ENCODE data around the gene GNG13. TPM values are rescaled to one million over a fixed set of nuclear protein-coding genes. Genes with fewer than 3 reads are reported as not detected.
A peak's percentile ranks its signal among the peaks of the same experiment; 100 is the strongest.

GNG13 gene
- total RNA-seq, 2 experiments from 2014 or later, result not detected

DNA sequence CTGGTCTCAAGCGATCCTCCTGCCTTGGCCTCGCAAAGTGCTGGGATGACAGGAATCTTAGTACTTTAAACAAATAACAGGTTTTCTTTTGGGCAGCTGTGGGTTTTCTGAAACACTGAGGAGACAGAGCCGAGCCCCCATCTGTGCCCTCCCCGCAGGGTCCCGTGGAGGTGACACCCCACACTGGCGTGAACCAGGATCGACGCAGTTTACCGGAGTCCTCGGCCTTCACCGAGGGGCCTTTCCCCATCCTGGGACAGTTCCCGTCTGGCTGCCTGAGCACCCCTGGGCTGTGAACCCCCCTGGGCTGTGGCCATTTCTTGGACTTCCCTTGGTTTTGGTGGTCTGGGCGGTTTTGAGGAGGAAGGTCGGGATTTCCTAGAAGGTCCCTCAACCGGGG, 15.3 kb upstream of the GNG13 start:
- CTCF ChIA-PET, result interaction anchor here (0.7 kb wide), 1 partner anchor 242 kb away, joined by 4 read pairs; no protein-coding TSS in a partner anchor

DNA sequence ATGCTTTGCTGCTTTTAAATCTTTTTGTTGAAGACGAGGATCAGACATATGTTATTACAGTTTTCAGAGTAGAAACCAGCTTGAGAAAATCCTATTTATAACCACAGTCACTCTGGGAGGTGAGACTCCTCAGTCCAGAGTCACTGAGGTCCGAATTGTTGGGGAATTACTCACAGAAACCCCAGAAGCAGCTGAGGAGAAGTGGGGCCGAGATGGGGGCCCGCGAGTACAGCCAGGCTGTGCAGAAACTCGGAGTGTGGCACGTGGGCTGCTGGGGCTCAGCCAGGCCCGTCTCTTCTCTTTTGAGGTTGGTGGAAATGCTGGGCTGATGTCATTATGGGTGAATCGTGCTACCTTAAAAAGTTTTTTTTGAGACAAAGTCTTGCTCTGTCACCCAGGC, 14.4 kb upstream of the GNG13 start:
- Mint-ChIP-seq H3K9me3 (no peaks in the 10 kb centered on the region), H3K4me3 (no peak overlapping the region), H3K27me3 (peaks cover 30% of the 10 kb centered on the region), H3K36me3 (ENCODE audit: low read depth) (no peaks in the 10 kb centered on the region), H3K4me1 (peaks cover 9% of the 10 kb centered on the region), H3K27ac (no peak overlapping the region)
- CTCF ChIA-PET, result no interaction called here
- POLR2A ChIA-PET, result no interaction called here
- DNase-seq, result no peak

More for the DNA sequence above, 15.3 kb upstream of the GNG13 start:
- no peak overlapping the region for H3K27ac Mint-ChIP-seq
- POLR2A ChIA-PET, result no interaction called here
- H3K36me3 Mint-ChIP-seq (ENCODE audit: low read depth), result no peaks in the 10 kb centered on the region
- H3K4me3 Mint-ChIP-seq, result no peak overlapping the region
- H3K9me3 Mint-ChIP-seq, result no peaks in the 10 kb centered on the region
- H3K4me1 Mint-ChIP-seq, result peaks cover 12% of the 10 kb centered on the region
- peaks cover 32% of the 10 kb centered on the region for H3K27me3 Mint-ChIP-seq
- no peak for DNase-seq

DNA sequence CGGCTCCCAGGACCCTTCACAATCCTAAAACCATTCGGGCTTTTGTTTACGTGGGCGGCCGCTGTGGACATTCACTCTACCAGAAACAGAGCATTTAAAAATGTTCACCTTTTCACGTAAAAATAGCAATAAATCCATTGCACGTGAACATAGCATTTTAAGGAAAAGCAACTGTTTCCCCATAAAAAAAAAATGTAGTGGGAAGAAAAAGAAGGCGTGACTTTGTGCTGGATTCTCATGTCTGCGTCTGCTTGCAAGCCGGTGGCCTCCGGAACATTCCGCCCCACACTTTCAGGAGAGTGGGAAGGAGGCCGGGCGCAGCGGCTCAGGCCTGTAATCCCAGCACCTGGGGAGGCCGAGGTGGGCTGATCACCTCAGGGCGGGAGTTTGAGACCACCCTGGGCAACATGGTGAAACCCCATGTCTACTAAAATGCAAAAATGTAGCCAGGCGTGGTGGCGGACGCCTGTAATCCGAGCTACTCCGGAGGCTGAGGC, 13.4 kb upstream of the GNG13 start:
- no peak for DNase-seq
- Mint-ChIP-seq H3K36me3 (ENCODE audit: low read depth) (no peaks in the 10 kb centered on the region), H3K27ac (no peak overlapping the region), H3K4me1 (no peaks in the 10 kb centered on the region), H3K9me3 (no peaks in the 10 kb centered on the region), H3K4me3 (no peak overlapping the region), H3K27me3 (peaks cover 28% of the 10 kb centered on the region)
- CTCF ChIA-PET, result no interaction called here
- POLR2A ChIA-PET, result no interaction called here

DNA sequence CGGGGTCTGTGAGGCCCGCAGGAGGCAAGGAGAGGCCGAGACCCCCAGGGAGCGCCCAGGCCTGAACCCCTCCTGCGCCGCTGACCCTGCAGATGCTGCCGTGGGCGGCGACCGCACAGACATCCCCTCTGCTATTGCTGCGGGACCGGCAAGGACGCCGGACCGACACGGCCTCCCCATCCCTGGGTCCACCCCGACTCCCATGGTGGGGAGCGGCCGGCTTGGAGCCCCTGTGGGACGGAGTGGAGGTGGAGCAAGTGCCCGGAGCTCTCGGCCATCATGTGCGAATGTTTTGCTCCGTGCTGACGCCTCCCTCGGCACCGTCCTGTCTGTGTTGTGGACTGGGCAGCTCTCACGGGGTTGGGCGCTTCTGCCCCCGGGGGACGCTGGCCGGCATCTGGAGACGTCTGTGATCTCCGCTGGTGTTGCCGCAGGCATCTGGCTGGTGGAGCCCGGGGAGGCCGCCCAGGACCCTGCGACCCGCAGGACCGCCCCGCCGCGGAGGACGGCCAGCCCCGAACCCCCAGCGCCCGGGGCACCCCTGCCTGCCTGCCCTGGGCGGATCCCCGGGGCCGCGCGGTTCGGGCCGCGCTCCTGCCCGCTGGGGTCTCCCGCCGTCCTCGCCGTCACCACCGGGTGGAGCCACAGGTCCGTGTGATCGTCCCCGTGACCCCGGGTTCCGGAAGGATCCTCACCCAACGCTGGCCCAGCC, 12.8 kb upstream of the GNG13 start:
- Mint-ChIP-seq H3K36me3 (ENCODE audit: low read depth) (no peaks in the 10 kb centered on the region), H3K9me3 (no peaks in the 10 kb centered on the region), H3K27me3 (peaks cover 28% of the 10 kb centered on the region), H3K4me1 (peaks cover 4% of the 10 kb centered on the region), H3K27ac (no peak overlapping the region), H3K4me3 (no peak overlapping the region)
- peak; percentile 45 for DNase-seq
- CTCF ChIA-PET, result interaction anchor here (0.5 kb wide), 1 partner anchor 11 kb away, joined by 3 read pairs; no protein-coding TSS in a partner anchor
- POLR2A ChIA-PET, result no interaction called here

DNA sequence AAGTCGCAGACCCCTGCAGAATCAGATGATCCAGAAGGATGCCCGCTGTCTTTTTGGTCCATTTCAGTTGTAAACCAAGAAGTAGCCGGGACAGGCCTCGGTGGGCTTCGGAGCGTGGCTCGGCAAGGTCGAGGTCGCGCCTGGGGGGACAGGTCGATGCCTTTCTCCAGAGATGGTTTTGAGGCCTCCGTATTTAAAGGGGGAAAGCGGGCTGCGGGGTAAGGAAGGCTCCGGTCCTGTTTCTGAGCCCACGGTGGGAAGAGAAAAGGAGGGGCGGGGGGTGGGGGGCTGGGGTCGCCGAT, 7.5 kb upstream of the GNG13 start:
- Mint-ChIP-seq H3K27me3 (peaks cover 10% of the 10 kb centered on the region), H3K27ac (peak overlapping the region; percentile 83), H3K36me3 (ENCODE audit: low read depth) (peaks cover 3% of the 10 kb centered on the region), H3K4me1 (peaks cover 16% of the 10 kb centered on the region), H3K4me3 (peak overlapping the region; percentile 97), H3K9me3 (no peaks in the 10 kb centered on the region)
- POLR2A ChIA-PET, result no interaction called here
- CTCF ChIA-PET, result no interaction called here
- DNase-seq, result no peak

DNA sequence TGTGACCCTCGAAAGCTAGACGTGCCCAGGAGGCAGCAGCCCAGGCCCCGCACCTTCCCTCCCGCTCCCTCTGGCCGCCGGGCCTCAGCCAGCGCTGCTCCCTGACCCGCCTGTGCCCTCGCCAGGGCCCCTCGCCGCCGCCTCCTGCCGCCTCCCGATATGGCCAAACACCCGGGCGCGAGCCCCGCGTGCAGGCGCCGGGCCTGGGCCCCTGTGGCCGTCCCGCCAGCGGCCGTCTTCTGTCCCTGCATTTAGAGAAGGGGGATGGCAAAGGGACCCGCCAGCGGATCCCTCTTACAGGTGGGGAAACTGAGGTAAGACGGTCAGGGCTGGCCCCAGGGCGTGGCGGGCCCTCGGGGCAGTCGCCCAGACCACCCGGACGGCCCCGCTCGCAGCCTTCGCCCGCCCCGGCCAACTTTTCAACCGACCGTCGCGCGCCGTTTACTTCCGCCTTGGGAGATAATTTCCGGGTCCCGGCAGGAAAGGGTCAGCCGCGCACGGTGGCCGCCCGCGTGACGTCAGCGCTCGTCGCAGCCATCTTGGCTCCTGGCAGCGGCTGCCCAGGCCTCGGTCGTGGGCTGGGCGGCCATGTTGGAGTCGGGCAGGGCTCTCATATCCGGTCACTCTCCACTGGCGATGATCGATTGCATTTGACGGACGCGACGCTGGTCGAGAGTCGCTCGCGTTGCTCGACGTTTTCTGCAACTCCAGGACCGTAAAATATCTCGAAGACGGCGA, 7.0 kb upstream of the GNG13 start:
- Mint-ChIP-seq H3K4me3 (peak overlapping the region; percentile 97), H3K9me3 (no peaks in the 10 kb centered on the region), H3K36me3 (ENCODE audit: low read depth) (peaks cover 3% of the 10 kb centered on the region), H3K27ac (peak overlapping the region; percentile 83), H3K4me1 (peaks cover 16% of the 10 kb centered on the region), H3K27me3 (peaks cover 6% of the 10 kb centered on the region)
- CTCF ChIA-PET, result interaction anchor here (0.7 to 1.3 kb wide), 2 partner anchors 19 to 52 kb away, joined by 5 to 6 read pairs; partner anchors contain the start of genes CHTF18 and RPUSD1
- DNase-seq, result peak; percentile 91
- POLR2A ChIA-PET, result interaction anchor here (0.8 to 1.5 kb wide), 5 partner anchors 12 to 171 kb away, joined by 3 to 8 read pairs (median 4); partner anchors contain the start of genes CHTF18, METTL26 and RPUSD1

DNA sequence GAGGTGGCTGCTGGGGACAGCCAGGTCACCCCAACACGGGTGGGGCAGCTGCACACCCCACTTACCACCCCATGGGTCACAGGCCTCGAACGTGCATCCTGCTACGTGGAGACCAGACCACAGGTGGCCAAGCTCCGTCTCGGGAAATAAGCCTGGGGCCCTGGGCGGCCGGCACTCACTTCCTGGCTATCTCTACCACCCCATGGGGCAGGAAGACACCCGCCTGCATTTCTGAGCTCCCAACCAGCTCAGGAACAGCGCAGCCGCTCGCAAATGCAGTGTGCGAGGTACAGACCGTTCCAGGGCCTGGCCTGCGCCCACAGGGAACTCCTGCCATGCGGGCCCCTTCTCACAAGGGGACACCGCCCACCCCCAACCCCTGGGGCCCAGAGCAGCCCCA, 4.9 kb upstream of the GNG13 start:
- H3K27ac Mint-ChIP-seq, result no peak overlapping the region
- CTCF ChIA-PET, result no interaction called here
- H3K27me3 Mint-ChIP-seq, result peaks cover 5% of the 10 kb centered on the region
- H3K4me3 Mint-ChIP-seq, result no peak overlapping the region
- H3K36me3 Mint-ChIP-seq (ENCODE audit: low read depth), result peaks cover 3% of the 10 kb centered on the region
- peaks cover 16% of the 10 kb centered on the region for H3K4me1 Mint-ChIP-seq
- no peaks in the 10 kb centered on the region for H3K9me3 Mint-ChIP-seq
- DNase-seq, result no peak
- POLR2A ChIA-PET, result no interaction called here

DNA sequence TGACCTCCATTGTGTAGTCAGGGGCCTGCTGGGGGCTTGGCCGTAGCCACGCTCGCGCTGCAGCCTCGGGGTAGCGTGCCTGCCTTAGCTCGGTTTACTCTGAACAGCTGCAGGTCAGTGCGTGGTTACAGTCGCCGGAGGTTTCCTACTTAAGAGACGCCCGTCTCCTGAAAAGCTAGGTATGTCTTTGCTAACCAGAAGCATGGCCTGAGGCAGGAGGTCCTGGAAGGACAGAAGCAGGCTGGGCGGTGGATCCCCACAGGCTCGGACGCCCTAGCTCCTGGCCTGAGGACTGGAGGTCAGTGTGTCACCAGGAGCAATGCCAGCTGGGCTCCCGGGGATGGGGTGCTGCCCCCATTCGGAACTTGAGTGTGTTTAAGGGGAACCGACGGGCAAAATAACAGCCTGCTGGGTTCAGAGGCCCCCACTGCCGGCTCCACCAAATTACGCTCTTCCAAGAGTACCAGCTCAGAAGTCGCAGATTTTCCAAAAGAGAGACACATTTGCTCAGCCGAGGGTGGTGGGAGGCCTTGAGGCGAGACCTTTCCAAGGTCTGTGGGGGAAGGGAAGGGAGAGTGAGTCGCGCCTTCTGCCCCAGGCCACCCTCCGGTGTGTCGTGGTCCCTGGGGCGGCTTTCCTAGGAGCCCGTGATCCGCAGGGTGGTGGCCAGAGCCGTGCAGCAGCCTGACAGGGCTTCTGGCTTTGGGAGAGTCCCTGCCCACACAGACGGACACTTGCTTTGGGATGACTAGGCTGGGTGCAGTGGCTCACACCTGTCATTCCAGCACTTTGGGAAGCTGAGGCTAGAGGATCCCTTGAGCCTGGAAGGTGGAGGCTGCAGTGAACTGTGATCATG, 3.9 kb upstream of the GNG13 start:
- POLR2A ChIA-PET, result interaction anchor here (1.0 to 2.5 kb wide), 4 partner anchors 15 to 159 kb away, joined by 3 to 9 read pairs (median 4); partner anchors contain the start of genes CHTF18, RPUSD1 and WDR24

DNA sequence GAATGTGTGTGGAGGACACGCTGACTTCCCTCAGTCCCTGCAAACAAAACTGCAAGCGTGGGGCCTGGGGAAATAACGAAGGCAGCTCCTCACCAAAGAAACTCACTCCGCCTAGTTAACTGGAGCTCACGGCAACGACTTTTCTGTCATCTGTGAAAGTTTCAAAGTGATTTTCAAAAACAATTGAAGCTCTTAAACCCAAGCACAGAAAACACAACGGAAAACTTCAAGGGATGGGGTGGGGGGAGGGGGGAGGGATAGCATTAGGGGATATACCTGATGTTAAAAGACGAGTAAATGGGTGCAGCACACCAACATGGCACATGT, 3.2 kb upstream of the GNG13 start:
- Mint-ChIP-seq H3K4me1 (peaks cover 15% of the 10 kb centered on the region), H3K9me3 (no peaks in the 10 kb centered on the region), H3K27me3 (peaks cover 7% of the 10 kb centered on the region), H3K36me3 (ENCODE audit: low read depth) (peaks cover 3% of the 10 kb centered on the region), H3K4me3 (no peak overlapping the region), H3K27ac (no peak overlapping the region)
- ChIA-PET POLR2A (interaction anchor here (1.0 to 2.5 kb wide), 4 partner anchors 14 to 160 kb away, joined by 3 to 9 read pairs (median 4); partner anchors contain the start of genes CHTF18, RPUSD1 and WDR24), CTCF (interaction anchor here (1.7 kb wide), 1 partner anchor 19 kb away, joined by 3 read pairs; no protein-coding TSS in a partner anchor)
- DNase-seq, result no peak

More for the DNA sequence above, 3.9 kb upstream of the GNG13 start:
- Mint-ChIP-seq H3K27ac (no peak overlapping the region), H3K27me3 (peaks cover 7% of the 10 kb centered on the region), H3K4me3 (no peak overlapping the region), H3K4me1 (peaks cover 16% of the 10 kb centered on the region), H3K36me3 (ENCODE audit: low read depth) (peaks cover 3% of the 10 kb centered on the region), H3K9me3 (no peaks in the 10 kb centered on the region)
- CTCF ChIA-PET, result interaction anchor here (1.7 kb wide), 1 partner anchor 20 kb away, joined by 3 read pairs; no protein-coding TSS in a partner anchor
- no peak for DNase-seq

DNA sequence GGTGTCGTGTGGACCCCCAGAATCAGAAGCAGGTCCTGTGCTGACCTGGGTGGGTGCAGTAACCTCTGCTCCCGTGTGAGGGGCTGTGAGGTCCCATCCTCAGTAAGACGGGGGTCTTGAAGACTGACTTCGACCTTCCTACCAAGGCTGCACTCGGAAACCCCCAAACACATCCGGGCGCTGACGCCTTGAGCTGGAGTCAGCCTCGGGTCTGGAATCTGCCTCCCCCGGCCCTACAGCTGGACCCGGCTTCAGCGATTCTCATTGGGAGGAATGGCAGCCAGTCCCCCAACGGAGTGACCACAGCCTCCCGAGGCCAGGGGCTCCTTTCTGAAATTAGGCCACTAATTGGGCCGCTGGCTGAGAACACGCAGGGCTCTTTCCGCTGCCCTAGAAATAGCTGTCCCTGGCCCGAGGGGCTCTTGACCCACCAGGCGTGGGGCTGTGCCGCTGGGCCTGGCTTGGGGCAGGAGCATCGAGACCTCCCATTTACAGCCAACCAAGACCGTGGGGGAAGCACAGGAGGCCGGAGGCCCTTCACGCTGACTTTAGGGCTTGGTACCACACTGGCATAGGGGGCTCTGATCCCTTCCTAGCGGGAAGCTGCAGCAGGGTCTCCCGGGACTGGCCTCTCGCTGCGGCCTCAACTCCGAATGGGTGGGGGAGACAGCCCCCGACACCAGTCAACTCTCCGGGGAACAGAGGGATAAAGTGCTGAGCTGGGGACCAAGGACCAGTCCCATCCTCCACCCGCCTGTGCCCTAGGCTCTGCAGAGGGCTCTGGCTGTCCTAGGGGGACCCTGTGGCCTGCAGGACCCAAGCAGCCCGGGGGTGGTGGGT, 2.6 kb upstream of the GNG13 start:
- H3K4me1 Mint-ChIP-seq, result peaks cover 11% of the 10 kb centered on the region
- H3K36me3 Mint-ChIP-seq (ENCODE audit: low read depth), result peaks cover 3% of the 10 kb centered on the region
- H3K4me3 Mint-ChIP-seq, result no peak overlapping the region
- ChIA-PET POLR2A (interaction anchor here (1.0 to 2.5 kb wide), 3 partner anchors 13 to 161 kb away, joined by 3 to 9 read pairs (median 5); partner anchors contain the start of genes CHTF18 and RPUSD1), CTCF (interaction anchor here (1.7 kb wide), 1 partner anchor 19 kb away, joined by 3 read pairs; no protein-coding TSS in a partner anchor)
- H3K27ac Mint-ChIP-seq, result no peak overlapping the region
- no peak for DNase-seq
- H3K9me3 Mint-ChIP-seq, result no peaks in the 10 kb centered on the region
- H3K27me3 Mint-ChIP-seq, result peaks cover 7% of the 10 kb centered on the region

DNA sequence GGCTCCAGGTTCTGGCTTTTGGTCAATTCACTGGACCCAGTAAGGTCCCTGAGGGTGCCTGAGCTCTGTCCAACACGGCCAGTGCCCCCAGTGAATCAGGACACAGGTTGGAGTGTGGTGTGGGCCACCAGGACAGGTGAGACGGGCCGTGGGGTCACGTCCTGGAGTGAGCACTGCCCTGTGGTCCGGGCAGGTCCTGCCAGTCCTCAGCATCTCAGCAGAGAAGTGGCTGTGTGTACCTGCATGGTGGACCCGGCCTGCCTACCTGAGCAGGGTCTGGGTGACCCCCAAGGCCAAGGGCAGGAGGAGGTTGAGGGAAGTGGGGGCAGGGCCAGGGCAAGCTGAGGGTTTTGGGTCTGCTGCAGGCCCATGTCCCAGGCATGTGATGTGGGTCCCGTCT, 1.9 kb upstream of the GNG13 start:
- ChIA-PET CTCF (no interaction called here), POLR2A (interaction anchor here (0.6 to 2.5 kb wide), 2 partner anchors 14 to 17 kb away, joined by 3 to 9 read pairs; partner anchors contain the start of genes CHTF18 and RPUSD1)
- DNase-seq, result no peak
- no peaks in the 10 kb centered on the region for H3K9me3 Mint-ChIP-seq
- H3K27ac Mint-ChIP-seq, result no peak overlapping the region
- peaks cover 7% of the 10 kb centered on the region for H3K27me3 Mint-ChIP-seq
- peaks cover 6% of the 10 kb centered on the region for H3K4me1 Mint-ChIP-seq
- H3K36me3 Mint-ChIP-seq (ENCODE audit: low read depth), result no peaks in the 10 kb centered on the region
- no peak overlapping the region for H3K4me3 Mint-ChIP-seq
